Measurements from ENCODE around the gene MRPL24. TPM values are rescaled to one million over a fixed set of nuclear protein-coding genes. Genes with fewer than 3 reads are reported as not detected.
A peak's percentile ranks its signal among the peaks of the same experiment; 100 is the strongest.

The MRPL24 gene
- total RNA-seq, 1 donor from 2014 or later = 89.6 TPM

DNA sequence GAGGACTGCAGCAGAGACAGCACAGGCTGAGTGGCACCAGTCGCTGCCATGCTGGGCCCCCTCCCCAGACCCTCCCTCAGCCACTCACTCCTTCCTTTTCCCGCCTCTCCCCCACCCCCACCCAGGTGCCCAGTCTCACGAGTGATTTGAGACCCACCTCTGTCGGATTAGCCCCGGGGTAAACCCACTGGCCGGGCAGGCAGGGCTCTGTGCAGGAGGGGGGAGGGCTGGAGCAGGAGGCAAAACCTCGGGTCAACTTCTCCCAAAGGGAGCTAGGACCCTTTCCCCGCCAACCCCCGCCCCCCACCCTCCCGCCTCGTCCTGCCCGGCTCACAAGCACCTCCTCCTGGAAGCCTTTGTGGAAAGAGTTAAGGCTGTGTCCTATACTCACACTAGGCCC, 3.5 kb upstream of the MRPL24 start:
- no peak for DNase-seq (ENCODE audit: low spot score)

DNA sequence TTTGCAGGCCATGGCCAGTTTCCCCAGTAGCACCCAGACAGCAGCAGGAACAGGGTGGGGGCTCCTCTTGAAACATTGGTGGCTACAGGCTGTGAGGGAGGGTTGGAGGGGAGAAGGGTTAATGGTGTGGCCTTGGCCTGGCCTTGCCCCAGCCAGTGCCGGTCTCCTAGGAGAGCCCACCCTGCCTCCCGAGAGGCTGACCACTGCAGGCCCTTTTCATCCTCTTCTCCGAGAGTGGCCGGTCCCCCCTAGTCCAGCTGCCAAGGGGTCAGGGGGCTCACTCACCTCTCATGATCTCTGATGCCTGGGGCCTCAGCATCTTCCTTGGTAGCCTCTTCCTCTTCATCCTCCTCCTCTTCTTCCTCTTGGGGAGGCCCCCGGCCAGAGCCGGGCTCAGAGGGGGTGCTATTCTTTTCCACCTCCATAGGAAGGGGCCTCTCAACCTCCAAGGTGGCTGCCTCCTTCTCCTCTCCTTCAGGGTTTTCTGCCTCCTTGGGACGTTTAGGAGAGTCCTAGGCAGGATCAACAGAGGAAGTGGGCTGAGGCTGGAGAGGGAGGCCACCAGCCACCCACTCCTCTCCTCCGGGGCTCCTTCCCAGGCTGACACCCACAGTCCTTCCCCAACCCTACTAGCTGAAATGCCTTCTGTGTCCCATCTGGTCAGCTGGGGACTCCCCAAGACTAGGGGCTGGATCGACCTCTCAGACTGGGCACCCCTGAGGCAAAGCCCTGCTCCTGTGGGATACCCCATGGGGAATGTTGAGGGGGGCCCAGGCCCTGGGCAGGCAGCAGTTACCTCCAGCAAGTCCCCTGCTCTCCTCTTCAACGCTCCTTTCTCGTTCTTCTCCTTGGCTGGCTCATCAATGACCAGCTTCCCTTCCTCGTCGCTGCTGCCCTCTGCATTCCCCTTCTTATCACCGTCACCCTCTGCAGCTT, 2.7 kb upstream of the MRPL24 start:
- no peak for DNase-seq (ENCODE audit: low spot score)

DNA sequence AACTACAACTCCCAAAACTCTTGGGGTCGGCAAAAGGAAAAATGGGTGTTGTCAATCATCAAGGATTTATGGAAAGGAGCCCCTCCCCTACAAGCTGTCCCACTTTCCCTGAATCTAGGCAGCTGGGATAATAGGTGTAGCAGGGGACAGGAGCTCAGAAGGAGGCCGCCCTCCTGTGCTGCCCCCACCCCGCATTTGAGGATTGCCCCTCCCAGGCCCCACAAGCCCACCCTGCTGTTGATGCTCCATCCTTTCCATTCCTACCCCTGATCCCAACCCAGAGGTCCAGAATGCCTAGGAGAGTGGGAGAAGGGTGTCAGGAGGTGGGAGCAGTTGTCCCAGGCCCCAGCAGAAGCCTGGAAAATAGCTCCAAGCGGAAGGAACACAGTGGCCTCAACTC, 1.9 kb upstream of the MRPL24 start:
- no peak for DNase-seq (ENCODE audit: low spot score)

DNA sequence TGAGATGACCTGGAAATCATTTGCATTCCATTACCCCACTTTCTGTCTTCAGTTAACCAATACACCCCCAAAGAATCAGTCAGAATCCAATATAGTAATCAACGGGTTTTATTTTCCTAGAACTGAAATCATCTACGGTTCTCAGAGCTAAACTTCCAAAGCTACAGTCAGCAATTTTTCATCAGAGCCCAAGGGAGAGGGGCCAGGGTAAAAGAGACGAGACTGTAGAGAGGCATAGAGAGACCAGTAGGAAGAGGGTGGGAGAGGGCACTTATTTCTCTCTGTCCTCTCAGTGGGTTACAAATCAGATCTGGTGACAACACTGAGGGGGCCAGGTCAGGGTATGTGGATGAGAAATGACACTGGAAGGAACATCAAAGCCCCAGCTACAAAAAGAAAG, 1.1 kb upstream of the MRPL24 start:
- no peak for DNase-seq (ENCODE audit: low spot score)

DNA sequence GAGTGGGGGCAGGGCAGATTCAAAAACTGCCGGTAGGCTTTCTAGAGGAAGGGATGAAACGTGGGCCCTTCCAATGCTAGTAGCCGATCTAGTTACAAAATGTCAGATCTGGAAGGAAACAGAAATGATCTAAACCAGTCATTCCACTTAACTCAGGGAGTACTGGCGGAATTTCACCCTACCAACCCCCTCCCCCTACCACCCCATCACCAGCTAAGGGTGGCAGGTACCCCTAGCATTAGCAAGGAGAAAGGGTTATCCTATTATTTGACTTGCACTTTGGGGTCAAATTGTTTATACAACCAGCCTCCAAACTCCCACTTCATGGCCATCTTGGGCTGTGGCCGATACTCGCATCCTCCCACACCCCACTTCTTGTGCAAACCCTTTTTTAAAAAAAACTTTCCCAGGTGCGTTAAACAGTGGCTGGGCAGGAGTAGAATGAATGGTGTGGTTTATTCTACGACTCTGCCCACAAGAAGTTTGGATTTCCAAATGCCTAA, 644 bp upstream of the MRPL24 start:
- DNase-seq (ENCODE audit: low spot score) = no peak

DNA sequence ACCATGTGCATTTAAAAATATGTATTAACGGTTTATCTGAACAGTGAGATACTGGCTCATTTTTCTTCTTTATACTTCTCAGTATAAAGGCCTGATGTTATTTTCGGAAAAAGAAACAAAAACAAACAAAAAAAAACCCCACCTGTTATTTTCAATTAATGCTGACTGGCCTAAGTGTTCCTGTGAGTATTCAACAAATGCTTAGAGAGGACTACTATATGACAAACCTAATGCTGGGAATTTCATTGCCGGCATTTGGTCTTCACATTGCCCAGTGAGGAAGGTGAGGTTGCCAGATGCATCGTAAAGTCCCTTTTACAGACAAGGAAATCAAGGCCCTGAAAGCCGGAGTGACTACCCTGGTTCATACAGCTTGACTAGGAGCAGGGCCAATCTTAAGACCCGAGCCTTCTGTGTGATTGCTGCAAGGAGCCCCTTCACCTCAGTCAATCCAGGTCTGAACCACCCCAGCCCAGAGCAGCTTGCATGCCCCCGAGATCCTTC, 599 bp downstream of the MRPL24 start:
- no peak for DNase-seq (ENCODE audit: low spot score)

GRCh38 chr1:156738916-156739315, 2.0 kb downstream of the MRPL24 start:
- no peak for DNase-seq (ENCODE audit: low spot score)

DNA sequence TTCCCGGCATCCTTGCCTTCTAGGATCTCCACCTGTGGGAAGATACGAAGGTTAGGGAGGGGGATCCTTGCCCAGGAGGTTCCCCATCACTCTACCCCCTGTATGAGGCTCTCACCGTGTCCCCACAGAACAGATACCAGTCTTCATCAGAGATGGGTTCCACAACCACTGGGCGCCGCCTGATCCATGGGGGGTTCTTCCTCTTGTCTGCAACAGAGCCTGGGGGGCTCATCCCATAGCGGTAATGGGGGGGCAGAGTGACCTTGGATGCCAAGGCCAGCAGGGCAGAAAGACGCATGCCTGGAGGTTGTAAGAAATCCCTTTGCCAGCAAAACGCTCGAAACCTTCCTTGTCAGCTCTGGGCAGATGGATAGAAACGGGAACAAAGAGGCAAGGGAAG, 2.5 kb downstream of the MRPL24 start:
- no peak for DNase-seq (ENCODE audit: low spot score)

DNA sequence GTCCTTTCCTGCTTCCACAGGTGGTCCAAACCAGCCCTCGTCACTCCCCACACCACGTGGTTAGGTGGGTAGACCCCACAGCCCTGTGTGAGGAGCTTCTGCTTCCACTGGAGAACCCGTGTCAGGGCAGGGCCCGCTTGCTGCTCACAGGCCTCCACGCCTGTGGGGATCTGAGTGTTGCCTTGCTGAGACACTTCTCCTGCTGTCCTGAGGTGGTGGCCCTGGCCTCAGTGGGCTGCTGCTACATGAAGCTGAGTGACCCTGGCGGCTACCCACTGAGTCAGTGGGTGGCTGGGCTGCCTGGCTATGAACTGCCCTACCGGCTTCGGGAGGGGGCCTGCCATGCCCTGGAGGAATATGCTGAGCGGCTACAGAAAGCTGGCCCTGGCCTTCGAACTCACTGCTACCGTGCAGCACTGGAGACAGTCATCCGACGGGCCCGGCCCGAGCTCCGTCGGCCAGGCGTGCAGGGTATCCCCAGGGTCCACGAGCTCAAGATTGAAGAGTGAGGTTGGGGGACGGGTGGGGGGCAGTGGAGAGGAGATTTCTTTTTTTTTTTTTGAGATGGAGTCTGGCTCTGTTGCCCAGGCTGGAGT, 6.8 kb downstream of the MRPL24 start:
- DNase-seq (ENCODE audit: low spot score) = no peak

DNA sequence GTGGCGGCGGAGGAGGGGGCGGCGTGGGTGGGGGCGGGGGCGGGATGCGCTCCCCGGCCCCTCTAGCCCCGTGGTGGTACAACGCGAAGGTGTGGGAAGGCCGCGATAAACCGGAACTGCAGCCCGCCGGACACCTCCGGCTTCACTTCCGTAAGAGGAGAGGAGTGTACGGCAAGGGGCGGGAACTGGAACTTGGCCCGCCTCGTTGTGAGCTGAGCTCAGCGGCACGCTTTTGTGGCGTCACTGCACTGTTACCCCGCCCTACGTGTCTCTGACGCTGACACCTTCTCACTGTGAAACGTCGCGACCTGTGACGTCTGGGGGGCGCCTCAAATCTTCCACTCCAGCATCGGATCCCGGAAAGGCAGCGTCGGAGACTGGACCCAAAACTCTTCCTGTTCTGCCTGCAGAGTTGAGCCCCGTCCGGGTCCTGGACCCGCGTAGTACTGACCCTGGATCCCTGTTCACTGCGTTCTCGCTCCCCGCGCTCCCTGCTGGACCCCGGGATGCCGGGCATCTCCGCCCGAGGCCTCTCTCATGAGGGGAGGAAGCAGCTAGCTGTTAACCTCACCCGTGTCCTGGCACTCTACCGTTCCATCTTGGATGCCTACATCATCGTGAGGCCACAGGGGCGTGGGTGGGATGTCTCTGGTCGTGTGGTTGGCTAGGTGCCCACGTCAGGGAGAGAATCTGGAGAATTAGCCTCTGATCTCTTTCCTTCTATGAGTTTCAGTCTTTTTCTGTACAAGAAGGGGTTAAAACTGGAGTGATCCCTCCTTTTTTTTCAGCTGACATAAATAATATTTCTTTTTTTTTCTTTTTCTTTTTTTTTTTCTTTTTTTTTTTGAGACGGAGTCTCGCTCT, 12.1 kb downstream of the MRPL24 start, which contains the start of gene ISG20L2:
TSS of gene ISG20L2 (minus strand) at position 168 of the 864 bp plus-strand sequence. CDS start 1,114 bp downstream, outside the sequence.
- peak; percentile 98 for DNase-seq (ENCODE audit: low spot score)

DNA sequence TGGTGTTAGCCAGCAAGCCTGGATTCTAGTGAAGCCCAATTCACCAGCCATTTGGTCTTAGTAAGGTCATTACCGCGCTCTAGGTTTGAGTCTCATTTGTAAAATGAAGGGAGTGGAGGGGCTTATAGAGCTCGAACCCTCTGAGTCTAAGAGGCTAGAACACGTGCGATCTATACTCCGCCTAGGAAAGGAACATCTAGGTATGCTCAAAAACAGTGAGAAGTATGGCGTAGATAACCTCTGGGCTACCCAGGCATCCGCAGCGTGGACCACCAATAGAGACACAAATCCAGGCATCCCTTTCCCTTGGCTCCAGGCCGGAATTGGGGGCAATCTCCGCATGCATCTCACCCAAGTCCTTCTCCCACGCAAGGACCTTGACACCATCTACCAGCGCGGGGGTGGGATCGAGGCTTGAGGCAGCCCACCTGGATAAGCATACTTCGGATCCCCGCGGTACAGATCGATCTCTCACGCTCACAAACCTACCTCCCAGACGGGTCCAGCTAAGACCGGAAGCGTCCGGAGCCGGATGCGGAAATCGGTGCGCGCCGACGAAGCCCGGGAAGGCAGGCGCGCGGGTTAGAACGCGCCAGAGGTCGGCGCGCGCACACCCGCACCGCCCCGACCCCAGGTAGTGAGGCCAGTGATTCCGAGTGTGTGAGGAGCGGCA, 12.8 kb downstream of the MRPL24 start, which contains the start of gene METTL25B:
TSS of gene METTL25B (plus strand) at position 544 of the 673 bp plus-strand sequence. CDS start 636 bp downstream, outside the sequence.
- peak; percentile 95 for DNase-seq (ENCODE audit: low spot score)

DNA sequence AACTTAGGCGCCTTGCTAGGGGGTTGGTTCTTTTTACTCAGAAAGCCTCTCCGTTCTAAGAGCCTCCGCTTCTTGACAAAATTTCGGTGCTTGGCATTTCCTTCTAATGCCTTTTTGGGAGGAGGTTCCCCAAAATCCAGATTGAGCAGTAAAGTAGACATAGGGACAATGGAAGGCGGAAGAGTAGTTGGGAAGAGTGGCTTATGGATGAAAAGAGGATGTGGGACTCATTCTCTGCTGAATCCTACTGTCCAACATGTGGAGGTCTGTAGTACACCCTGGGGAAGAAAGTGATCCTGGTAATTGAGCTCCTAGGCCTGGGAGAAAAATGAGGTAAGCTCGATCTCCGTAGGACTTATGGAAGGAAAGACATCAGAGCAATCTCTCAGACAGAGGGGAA, 13.4 kb downstream of the MRPL24 start:
- no peak for DNase-seq (ENCODE audit: low spot score)

DNA sequence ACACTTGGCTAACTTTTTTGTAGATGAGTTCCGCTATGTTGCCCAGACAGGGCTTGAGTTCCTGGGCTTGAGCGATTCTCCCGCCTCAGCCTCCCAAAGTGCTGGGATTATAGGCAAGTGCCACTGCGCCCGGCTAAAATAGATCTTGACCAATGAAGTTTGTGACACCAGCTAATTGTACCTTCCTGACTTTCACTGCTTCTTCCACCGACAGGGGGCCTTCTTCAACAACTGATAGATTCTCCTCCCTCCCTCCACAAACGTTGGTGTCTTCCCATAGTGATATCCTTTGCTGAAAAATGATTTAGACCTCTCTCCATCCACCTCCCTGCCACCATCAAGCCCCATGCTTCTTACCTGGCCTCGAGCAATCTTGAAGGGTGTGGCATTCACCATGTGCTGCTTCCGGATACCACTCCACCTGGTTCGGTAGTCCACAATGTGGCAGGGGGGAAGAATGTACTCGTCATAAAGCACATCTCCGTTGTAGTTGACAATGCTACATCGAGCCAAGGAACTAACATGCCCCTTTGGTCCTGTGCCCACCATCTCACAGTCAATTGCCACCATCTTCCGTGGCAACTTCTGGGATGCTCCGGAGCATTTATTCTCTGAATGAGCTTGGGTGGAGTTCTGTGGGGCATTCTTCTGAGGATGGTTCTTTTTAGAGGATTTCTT, 14.2 kb downstream of the MRPL24 start:
- DNase-seq (ENCODE audit: low spot score) = no peak

- DNase-seq (ENCODE audit: low spot score) = peak; percentile 94
Observed at GRCh38 chr1:156725683-156726280, 15.1 kb downstream of the MRPL24 start.

- DNase-seq (ENCODE audit: low spot score) = no peak
Observed at GRCh38 chr1:156721535-156721934, 19.4 kb downstream of the MRPL24 start.

GRCh38 chr1:156721131-156721530, 19.8 kb downstream of the MRPL24 start:
- DNase-seq (ENCODE audit: low spot score) = no peak

- DNase-seq (ENCODE audit: low spot score) = no peak
Observed at GRCh38 chr1:156717351-156717750, 23.5 kb downstream of the MRPL24 start.

- DNase-seq (ENCODE audit: low spot score) = no peak
Observed at GRCh38 chr1:156714830-156715229, 26.1 kb downstream of the MRPL24 start.

DNA sequence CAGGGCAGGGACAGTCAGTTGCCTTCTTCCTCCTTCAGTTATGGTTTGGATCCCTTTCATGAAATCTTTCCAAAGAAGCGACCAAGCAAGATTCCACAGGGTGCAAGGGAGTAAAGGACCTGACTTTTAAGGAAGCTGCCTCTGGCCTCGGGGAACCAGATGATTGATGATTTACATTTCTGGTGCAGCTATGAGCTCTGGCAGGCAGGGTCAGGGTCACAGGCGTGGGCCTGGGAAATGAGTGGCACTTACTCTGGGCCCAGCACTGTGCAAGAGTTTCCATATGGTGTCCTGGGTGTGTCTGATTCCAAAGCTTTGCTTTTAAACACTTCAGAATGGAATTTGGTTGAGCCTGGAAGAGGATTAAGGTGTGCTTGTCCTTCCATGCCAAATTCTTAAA, 28.3 kb downstream of the MRPL24 start:
- no peak for DNase-seq (ENCODE audit: low spot score)
